LNCAP (cell line): Measurements from ENCODE around the gene TPST1.

ENCODE experiments used
- TF ChIP-seq, protein P1 (sequence below): fragments of 450-650 bp; IDR thresholded peaks from 2 replicates; pipeline ENCODE4 v1.5.1; 2017; ENCODE audit warnings: mild to moderate bottlenecking

Gene TPST1

DNA sequence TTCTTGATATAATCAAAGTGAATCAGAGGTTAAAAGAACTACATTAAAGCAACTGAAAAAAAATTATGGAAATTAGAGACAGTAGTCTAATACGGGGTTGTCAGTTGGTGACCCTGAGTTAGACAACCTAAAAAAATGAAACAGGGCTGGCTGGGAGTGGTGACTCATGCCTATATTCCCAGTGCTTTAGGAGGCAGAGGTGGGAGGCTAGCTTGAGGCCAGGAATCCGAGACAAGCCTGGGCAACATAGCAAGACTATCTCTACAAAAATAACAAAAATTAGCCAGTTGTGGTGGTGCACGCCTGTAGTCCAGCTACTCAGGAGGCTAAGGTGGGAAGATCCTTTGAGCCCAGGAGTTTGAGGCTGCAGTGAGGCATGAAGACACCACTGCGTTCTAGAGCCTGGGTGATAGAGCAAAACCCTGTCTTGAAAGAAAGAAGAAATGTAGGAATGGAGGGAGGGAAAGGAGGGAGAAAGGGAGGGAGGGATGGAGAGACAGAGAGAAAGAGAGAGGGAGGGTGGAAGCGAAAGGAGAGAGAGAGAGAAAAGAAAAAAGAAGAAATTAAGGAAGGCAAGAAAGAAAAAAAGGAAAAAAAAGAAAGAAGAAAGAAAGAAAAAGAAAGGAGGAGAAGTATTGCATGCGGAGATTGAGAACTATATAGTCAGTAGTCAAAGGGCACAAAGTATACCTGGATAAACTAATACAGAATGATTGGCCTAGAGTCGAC, 166.1 kb downstream of the TPST1 start:
- TF ChIP-seq, protein P1, sequence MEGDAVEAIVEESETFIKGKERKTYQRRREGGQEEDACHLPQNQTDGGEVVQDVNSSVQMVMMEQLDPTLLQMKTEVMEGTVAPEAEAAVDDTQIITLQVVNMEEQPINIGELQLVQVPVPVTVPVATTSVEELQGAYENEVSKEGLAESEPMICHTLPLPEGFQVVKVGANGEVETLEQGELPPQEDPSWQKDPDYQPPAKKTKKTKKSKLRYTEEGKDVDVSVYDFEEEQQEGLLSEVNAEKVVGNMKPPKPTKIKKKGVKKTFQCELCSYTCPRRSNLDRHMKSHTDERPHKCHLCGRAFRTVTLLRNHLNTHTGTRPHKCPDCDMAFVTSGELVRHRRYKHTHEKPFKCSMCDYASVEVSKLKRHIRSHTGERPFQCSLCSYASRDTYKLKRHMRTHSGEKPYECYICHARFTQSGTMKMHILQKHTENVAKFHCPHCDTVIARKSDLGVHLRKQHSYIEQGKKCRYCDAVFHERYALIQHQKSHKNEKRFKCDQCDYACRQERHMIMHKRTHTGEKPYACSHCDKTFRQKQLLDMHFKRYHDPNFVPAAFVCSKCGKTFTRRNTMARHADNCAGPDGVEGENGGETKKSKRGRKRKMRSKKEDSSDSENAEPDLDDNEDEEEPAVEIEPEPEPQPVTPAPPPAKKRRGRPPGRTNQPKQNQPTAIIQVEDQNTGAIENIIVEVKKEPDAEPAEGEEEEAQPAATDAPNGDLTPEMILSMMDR = no peak

DNA sequence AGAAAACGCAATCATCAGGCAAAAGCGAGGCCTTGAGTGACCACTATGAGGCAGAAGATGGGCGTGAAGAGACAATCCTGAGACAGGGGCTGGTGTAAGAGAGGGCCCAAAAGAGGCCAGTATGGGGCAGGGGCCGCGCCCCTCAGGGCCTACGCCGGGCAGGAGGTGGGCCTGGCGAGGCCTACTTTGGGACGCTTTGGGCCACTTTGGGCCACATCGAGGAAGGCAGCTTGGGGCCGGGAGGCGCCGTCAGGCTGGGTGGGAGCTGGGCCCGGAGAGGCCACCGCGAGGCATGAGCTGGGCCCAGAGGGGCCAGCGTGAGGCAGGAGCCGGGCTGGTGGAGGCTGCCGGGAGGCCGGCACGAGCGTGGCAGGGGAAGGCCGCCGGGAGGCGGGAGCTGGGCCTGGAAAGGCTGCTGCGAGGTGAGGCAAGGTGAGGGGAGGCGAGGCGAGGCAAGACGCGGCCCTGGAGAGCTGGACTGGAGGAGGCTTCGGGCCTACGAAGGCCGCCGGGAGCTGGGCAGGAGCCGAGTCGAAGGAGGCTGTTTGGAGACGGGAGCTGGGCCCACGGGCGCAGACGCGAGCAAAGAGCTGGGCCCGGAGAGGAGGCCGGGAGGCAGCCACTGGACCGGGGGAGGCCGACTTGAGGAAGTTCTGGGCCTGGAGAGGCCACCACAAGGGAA, 171.3 kb downstream of the TPST1 start:
- TF ChIP-seq, protein P1 = no peak

DNA sequence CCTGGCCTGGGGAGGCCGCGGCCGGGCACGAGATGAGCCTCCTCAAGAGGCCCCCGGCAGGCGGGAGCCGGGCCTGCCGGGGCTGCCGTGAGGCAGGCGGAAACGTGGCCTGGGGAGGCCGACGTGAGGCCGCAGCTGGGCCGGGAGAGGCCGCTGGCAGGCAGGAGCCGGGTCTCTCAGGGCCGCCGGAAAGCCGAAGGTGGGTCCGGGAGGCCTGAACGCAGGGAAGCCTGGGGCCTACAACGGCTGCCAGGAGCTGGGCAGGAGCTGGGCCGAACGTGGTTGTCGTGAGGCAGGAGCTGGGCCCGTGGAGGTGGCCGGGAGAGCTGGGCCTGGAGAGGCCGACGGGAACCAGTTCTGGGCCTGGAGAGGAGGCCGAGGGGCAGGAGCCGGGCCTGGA, 171.9 kb downstream of the TPST1 start:
- TF ChIP-seq, protein P1 = no peak

DNA sequence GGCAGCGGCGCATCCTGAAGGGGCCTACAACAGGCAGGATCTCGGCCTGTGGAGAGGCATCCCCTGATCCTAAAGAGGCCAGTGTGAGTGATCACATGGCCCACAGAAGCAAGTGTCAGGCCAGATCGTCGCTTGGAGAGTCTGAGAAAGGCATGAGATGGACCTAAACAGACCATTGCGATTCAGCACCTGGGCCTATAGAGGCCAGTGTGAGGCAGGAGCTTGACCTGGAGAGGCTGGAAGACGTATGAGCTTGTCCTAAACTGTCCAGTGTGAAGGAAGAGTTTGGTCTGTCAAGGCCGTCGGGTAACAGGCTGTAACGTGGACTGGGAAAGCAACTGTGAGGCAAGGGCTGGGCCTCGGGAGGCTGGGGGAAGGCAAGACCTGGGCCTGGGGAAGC, 172.6 kb downstream of the TPST1 start:
- TF ChIP-seq, protein P1 = no peak

DNA sequence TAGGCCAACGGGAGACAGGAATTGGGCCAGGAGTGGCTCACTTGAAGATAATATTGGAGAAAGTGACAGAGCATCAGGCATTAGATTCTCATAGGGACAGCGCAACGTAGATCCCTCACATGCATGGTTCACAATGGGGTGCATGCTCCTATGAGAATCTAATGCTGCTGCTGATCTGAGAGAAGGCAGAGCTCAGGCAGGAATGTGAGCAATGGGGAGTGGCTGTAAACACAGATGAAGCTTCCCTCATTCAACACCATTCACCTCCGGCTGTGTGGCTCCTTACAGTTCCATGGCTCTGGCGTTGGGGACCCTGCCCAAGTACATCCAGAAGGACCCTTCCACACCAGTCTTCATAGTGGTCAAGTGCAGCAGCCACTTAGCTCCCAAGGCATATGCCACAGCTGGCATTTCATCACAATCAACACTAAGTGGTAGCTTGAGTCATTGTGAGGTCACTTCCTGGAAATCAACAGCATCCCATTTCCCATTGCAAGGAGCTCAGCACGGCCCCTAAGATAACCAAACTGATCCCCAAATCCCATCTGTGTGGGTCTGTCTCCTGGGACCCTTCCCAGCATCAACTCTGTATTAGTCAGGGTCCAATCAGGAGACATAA, 174.5 kb downstream of the TPST1 start:
- TF ChIP-seq, protein P1 = no peak

DNA sequence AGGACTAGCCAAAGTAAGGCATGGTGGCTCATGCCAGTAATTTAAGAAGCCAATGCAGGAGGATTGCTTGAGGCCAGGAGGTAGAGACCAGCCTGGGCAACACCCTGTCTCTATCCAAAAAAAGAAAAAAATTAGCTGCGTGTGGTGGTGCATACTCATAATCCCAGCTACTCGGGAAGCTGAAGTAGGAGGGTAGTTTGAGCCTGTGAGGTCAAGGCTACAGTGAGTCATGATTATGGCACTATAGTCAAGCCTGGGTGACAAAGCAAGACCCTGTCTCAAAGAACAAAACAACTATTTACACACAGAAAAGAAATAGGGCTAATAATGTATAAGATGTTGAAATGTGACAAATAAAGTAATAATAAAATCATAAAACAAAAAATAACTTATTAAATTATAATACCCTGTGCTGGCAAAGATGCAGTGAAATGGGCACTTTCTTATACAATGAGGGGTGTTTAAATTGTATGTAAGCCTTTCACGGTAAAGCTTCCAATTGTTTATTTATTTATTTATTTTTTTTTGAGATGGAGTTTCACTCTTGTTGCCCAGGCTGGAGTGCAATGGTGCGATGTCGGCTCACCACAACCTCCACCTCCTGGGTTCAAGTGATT, 175.2 kb downstream of the TPST1 start:
- TF ChIP-seq, protein P1 = no peak

DNA sequence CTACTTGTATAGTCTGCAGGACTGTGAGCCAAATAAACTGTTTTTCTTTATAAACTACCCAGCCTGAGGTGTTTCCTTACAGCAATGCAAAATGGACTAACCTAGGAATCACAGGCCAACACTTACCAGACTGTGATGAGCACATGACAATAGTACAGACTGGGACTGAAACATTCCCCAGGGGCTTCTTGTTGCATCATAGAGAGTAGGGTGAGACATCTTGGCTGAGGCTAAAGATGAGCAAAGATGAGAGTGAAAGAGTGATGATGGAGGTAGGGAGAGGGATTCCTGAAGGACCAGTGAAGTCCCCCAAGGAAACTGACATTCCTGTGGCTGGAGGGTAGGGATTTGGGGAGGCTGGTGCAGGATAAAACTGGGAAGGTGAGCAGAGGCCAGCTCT, 194.4 kb downstream of the TPST1 start:
- TF ChIP-seq, protein P1 = no peak
